Mesothelial cell of epicardium (in vitro differentiated cells): Measurements from ENCODE around the gene PRKAA2. TPM values are rescaled to one million over a fixed set of nuclear protein-coding genes. Genes with fewer than 3 reads are reported as not detected.

ENCODE experiments used
- DNase-seq, 2 experiments: peaks; one replicate each; pipeline ENCODE4 v3.0.0; 2021; ENCODE audit warnings: low spot score in 2 of 2; ENCODE audit not compliant: unreplicated experiment in 2 of 2
- H3K27ac Mint-ChIP-seq: 2 replicates; pipeline ENCODE4 v1.8.0; 2021; ENCODE audit warnings: mixed read lengths
- H3K27me3 Mint-ChIP-seq: 2 replicates; pipeline ENCODE4 v1.8.0; 2021; ENCODE audit warnings: low read depth, mixed read lengths
- H3K36me3 Mint-ChIP-seq: 2 replicates; pipeline ENCODE4 v1.8.0; 2021; ENCODE audit warnings: mixed read lengths
- H3K4me1 Mint-ChIP-seq: 2 replicates; pipeline ENCODE4 v1.8.0; 2021; ENCODE audit warnings: mixed read lengths
- H3K4me3 Mint-ChIP-seq: 2 replicates; pipeline ENCODE4 v1.8.0; 2021; ENCODE audit warnings: mild to moderate bottlenecking, moderate library complexity, mixed read lengths
- H3K9me3 Mint-ChIP-seq: 2 replicates; pipeline ENCODE4 v1.8.0; 2021; ENCODE audit warnings: mixed read lengths
- total RNA-seq: library from RNA; stranded (reverse); gene quantifications from 3 replicates; pipeline ENCODE4 v1.2.1, GENCODE V29; 2021
- TF ChIP-seq, protein P1 (sequence below): fragments of 200-600 bp; sonication (generic); IDR thresholded peaks from one replicate; pipeline ENCODE4 v1.5.0; 2021; ENCODE audit warnings: antibody characterized with exemption; ENCODE audit not compliant: unreplicated experiment

The PRKAA2 gene
- total RNA-seq, 1 donor from 2014 or later, result 5.3 TPM

GRCh38 chr1:56660293-56660692, 15.2 kb downstream of the PRKAA2 start:
- Mint-ChIP-seq H3K27me3 (no peaks in the 10 kb centered on the region), H3K4me3 (no peak overlapping the region), H3K27ac (no peak overlapping the region), H3K9me3 (peaks cover 24% of the 10 kb centered on the region), H3K4me1 (no peaks in the 10 kb centered on the region), H3K36me3 (peaks cover 29% of the 10 kb centered on the region)
- TF ChIP-seq, protein P1, sequence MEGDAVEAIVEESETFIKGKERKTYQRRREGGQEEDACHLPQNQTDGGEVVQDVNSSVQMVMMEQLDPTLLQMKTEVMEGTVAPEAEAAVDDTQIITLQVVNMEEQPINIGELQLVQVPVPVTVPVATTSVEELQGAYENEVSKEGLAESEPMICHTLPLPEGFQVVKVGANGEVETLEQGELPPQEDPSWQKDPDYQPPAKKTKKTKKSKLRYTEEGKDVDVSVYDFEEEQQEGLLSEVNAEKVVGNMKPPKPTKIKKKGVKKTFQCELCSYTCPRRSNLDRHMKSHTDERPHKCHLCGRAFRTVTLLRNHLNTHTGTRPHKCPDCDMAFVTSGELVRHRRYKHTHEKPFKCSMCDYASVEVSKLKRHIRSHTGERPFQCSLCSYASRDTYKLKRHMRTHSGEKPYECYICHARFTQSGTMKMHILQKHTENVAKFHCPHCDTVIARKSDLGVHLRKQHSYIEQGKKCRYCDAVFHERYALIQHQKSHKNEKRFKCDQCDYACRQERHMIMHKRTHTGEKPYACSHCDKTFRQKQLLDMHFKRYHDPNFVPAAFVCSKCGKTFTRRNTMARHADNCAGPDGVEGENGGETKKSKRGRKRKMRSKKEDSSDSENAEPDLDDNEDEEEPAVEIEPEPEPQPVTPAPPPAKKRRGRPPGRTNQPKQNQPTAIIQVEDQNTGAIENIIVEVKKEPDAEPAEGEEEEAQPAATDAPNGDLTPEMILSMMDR, result no peak
- DNase-seq, result no peak

- Mint-ChIP-seq H3K9me3 (no peaks in the 10 kb centered on the region), H3K4me3 (no peak overlapping the region), H3K4me1 (no peaks in the 10 kb centered on the region), H3K36me3 (peaks cover 2% of the 10 kb centered on the region), H3K27me3 (no peaks in the 10 kb centered on the region), H3K27ac (no peak overlapping the region)
- DNase-seq, result no peak
- TF ChIP-seq, protein P1, result no peak
Observed at GRCh38 chr1:56663846-56664245, 18.7 kb downstream of the PRKAA2 start.

DNA sequence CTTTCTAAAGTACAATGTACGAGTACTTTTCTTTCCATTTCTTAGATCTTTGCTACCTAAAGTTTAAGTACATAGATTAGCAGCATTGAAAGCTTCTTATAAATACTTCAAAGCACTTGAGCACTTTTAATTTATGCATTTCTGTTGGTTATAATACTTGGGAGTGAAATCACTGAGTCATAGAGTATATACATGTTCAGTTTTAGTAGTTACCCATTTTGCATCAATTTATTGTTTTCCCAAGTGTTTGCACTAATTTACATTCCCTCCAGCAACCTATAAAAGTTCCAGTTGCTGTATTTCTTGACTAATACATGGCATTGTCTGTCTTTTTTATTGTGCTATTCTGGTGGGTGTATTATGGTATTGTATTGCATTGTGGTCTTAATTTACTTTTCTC, 20.3 kb downstream of the PRKAA2 start:
- Mint-ChIP-seq H3K27me3 (no peaks in the 10 kb centered on the region), H3K36me3 (peaks cover 2% of the 10 kb centered on the region), H3K4me3 (no peak overlapping the region), H3K27ac (no peak overlapping the region), H3K4me1 (no peaks in the 10 kb centered on the region), H3K9me3 (no peaks in the 10 kb centered on the region)
- TF ChIP-seq, protein P1, result no peak
- no peak for DNase-seq

GRCh38 chr1:56666112-56666608, 21.0 kb downstream of the PRKAA2 start:
- Mint-ChIP-seq H3K27ac (no peak overlapping the region), H3K9me3 (no peaks in the 10 kb centered on the region), H3K4me1 (no peaks in the 10 kb centered on the region), H3K36me3 (peaks cover 2% of the 10 kb centered on the region), H3K4me3 (no peak overlapping the region), H3K27me3 (no peaks in the 10 kb centered on the region)
- no peak for DNase-seq
- TF ChIP-seq, protein P1, result no peak

DNA sequence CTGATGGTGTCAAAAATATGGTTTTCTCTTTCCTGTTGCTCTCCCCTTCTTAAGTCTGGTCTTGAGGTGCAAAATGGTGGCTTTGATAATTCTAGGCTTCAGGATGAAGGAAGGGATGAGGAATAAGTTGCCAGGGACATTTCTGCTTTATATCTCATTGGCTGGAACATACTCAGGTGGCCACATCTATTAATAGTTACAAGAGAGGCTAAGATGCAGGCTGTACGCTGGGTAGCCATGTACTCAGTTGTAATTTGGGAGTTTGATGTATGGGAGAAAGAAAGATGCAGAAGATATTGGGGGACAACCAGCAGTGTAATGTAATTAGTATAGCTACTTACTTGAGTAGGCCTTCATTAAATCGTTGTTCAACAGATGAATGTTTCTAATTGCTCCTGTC, 25.2 kb downstream of the PRKAA2 start:
- no peaks in the 10 kb centered on the region for H3K36me3 Mint-ChIP-seq
- no peak overlapping the region for H3K27ac Mint-ChIP-seq
- no peaks in the 10 kb centered on the region for H3K9me3 Mint-ChIP-seq
- TF ChIP-seq, protein P1, result no peak
- H3K4me1 Mint-ChIP-seq, result no peaks in the 10 kb centered on the region
- no peak overlapping the region for H3K4me3 Mint-ChIP-seq
- no peaks in the 10 kb centered on the region for H3K27me3 Mint-ChIP-seq
- DNase-seq, result no peak

DNA sequence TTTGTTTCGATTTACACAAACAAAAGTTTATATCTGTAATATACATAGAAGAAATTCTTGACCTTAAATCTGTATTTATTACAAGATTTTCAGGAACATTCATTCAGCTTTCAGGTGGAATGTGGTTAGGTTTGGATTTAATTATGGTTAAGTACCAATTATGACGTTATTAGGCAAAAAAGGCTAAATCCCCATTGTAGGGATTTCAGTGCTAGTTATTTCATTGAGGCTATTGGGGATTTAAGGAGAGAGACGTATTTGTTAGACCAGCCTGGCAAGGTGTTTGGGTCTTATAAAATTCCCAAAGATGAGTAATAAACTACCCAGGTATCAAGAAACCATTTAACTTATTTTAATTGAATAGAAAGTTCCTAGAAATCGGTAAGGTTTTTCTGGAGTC, 26.0 kb downstream of the PRKAA2 start:
- Mint-ChIP-seq H3K27me3 (no peaks in the 10 kb centered on the region), H3K9me3 (no peaks in the 10 kb centered on the region), H3K4me3 (no peak overlapping the region), H3K4me1 (no peaks in the 10 kb centered on the region), H3K27ac (no peak overlapping the region), H3K36me3 (no peaks in the 10 kb centered on the region)
- DNase-seq, result no peak
- TF ChIP-seq, protein P1, result no peak
